Measurements from ENCODE around the gene ZNF697.

ZNF697 gene

GRCh38 chr1:119686661-119687060, 38.6 kb upstream of the ZNF697 start:
- no peak for DNase-seq (ENCODE audit: extremely low read depth, insufficient read length)
- Histone ChIP-seq H3K4me3 (replicated peaks; ENCODE audit: low read depth, low read length) (no peak overlapping the region), H3K36me3 (ENCODE audit: control insufficient read depth, insufficient read depth, low read length) (no peaks in the 10 kb centered on the region), H3K27me3 (replicated peaks; ENCODE audit: control insufficient read depth, insufficient read depth, low read length) (no peaks in the 10 kb centered on the region; the same call in 1 of the 2 replicates)
- TF ChIP-seq, protein P1, sequence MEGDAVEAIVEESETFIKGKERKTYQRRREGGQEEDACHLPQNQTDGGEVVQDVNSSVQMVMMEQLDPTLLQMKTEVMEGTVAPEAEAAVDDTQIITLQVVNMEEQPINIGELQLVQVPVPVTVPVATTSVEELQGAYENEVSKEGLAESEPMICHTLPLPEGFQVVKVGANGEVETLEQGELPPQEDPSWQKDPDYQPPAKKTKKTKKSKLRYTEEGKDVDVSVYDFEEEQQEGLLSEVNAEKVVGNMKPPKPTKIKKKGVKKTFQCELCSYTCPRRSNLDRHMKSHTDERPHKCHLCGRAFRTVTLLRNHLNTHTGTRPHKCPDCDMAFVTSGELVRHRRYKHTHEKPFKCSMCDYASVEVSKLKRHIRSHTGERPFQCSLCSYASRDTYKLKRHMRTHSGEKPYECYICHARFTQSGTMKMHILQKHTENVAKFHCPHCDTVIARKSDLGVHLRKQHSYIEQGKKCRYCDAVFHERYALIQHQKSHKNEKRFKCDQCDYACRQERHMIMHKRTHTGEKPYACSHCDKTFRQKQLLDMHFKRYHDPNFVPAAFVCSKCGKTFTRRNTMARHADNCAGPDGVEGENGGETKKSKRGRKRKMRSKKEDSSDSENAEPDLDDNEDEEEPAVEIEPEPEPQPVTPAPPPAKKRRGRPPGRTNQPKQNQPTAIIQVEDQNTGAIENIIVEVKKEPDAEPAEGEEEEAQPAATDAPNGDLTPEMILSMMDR (IDR thresholded peaks at IDR 0.05; ENCODE audit: insufficient read depth, low read length, poor library complexity, severe bottlenecking), result no peak

- TF ChIP-seq, protein P1 (IDR thresholded peaks at IDR 0.05; ENCODE audit: insufficient read depth, low read length, poor library complexity, severe bottlenecking), result no peak
- DNase-seq (ENCODE audit: extremely low read depth, insufficient read length), result no peak
- H3K27me3 ChIP-seq (replicated peaks; ENCODE audit: control insufficient read depth, insufficient read depth, low read length), result no peaks in the 10 kb centered on the region; the same call in 1 of the 2 replicates
- H3K4me3 ChIP-seq (replicated peaks; ENCODE audit: low read depth, low read length), result no peak overlapping the region
- no peaks in the 10 kb centered on the region for H3K36me3 ChIP-seq (ENCODE audit: control insufficient read depth, insufficient read depth, low read length)
Measured at GRCh38 chr1:119683893-119684292, 35.8 kb upstream of the ZNF697 start.

- no peaks in the 10 kb centered on the region for H3K36me3 ChIP-seq (ENCODE audit: control insufficient read depth, insufficient read depth, low read length)
- TF ChIP-seq, protein P1 (IDR thresholded peaks at IDR 0.05; ENCODE audit: insufficient read depth, low read length, poor library complexity, severe bottlenecking), result no peak
- no peaks in the 10 kb centered on the region; the same call in 1 of the 2 replicates for H3K27me3 ChIP-seq (replicated peaks; ENCODE audit: control insufficient read depth, insufficient read depth, low read length)
- no peak for DNase-seq (ENCODE audit: extremely low read depth, insufficient read length)
- no peak overlapping the region for H3K4me3 ChIP-seq (replicated peaks; ENCODE audit: low read depth, low read length)
Measured at GRCh38 chr1:119682141-119682540, 34.1 kb upstream of the ZNF697 start.

GRCh38 chr1:119681560-119681959, 33.5 kb upstream of the ZNF697 start:
- no peak overlapping the region for H3K4me3 ChIP-seq (replicated peaks; ENCODE audit: low read depth, low read length)
- H3K27me3 ChIP-seq (replicated peaks; ENCODE audit: control insufficient read depth, insufficient read depth, low read length), result no peaks in the 10 kb centered on the region
- no peaks in the 10 kb centered on the region for H3K36me3 ChIP-seq (ENCODE audit: control insufficient read depth, insufficient read depth, low read length)
- TF ChIP-seq, protein P1 (IDR thresholded peaks at IDR 0.05; ENCODE audit: insufficient read depth, low read length, poor library complexity, severe bottlenecking), result no peak
- DNase-seq (ENCODE audit: extremely low read depth, insufficient read length), result no peak

DNA sequence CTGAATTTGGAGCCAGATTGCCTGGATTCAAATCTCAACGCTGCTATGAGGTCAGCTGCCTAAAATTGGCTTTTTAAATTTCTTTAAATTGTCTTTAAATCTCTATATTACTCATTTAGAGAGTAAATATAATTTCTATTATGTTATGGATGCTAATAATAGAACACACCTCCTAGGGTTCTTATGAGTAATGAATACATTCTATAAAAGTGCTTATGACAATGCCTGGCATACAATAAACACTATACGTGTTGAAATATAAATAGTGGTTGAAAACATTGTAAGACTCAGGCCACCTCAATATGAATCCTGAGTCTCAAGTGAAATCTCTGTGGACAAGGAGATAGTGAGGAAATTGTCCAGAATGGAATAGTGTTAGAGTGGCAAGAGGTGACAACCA, 32.7 kb upstream of the ZNF697 start:
- Histone ChIP-seq H3K4me3 (replicated peaks; ENCODE audit: low read depth, low read length) (no peak overlapping the region), H3K36me3 (ENCODE audit: control insufficient read depth, insufficient read depth, low read length) (no peaks in the 10 kb centered on the region), H3K27me3 (replicated peaks; ENCODE audit: control insufficient read depth, insufficient read depth, low read length) (no peaks in the 10 kb centered on the region)
- TF ChIP-seq, protein P1 (IDR thresholded peaks at IDR 0.05; ENCODE audit: insufficient read depth, low read length, poor library complexity, severe bottlenecking), result no peak
- DNase-seq (ENCODE audit: extremely low read depth, insufficient read length), result no peak

DNA sequence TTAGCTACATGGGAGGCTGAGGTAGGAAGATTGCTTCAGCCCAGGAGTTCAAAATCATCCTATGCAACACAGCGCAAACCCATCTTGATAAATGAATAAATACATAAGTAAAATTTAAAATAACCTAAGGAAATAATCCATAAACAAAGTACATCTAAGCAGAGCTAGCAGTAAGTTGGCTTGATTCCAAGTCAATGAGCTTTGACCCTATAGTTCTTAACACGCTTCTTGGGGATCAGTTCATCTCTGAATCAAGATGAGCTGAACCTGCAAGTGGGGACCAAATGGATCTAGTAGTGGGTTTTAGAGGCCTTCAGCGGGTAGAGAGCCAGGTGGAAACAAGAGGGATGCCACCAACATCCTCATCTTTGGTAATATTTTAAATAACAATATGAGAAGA, 32.1 kb upstream of the ZNF697 start:
- TF ChIP-seq, protein P1 (IDR thresholded peaks at IDR 0.05; ENCODE audit: insufficient read depth, low read length, poor library complexity, severe bottlenecking), result no peak
- no peak for DNase-seq (ENCODE audit: extremely low read depth, insufficient read length)
- no peaks in the 10 kb centered on the region for H3K36me3 ChIP-seq (ENCODE audit: control insufficient read depth, insufficient read depth, low read length)
- H3K27me3 ChIP-seq (replicated peaks; ENCODE audit: control insufficient read depth, insufficient read depth, low read length), result no peaks in the 10 kb centered on the region
- no peak overlapping the region for H3K4me3 ChIP-seq (replicated peaks; ENCODE audit: low read depth, low read length)
